ENCODE data around the gene FLRT3.

Gene FLRT3

DNA sequence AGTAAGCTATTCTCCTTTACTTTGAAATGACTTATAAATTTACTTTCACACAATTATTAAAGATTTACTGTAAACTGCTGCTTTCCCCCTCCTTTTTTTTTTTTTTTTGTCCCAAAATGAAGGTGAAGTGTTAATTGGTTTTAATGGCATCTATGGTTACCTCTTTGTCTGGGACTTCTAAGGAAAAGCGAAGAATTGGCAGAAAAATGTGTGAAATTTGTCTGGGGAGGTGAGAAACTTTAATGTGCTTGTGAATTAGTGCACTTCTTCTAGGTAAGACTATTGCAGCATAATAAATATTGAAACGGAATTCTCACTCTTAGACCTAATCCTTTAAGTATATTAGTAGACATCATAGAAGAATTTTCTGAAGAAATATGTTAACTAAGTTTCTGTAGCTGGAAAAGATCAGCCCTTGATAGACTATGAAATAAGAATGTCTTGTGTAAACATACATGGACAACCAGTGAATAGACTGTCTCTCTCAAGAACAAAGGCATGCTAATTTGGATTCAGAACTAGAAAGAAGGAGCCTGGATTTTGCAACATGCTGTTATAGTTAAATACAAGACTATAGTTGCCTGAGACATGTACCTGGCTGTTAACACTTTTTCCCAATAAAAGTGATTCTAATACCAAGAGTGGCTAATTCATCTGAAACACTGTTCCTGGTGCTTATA, 23.9 kb downstream of the FLRT3 start:
- no peak for DNase-seq

DNA sequence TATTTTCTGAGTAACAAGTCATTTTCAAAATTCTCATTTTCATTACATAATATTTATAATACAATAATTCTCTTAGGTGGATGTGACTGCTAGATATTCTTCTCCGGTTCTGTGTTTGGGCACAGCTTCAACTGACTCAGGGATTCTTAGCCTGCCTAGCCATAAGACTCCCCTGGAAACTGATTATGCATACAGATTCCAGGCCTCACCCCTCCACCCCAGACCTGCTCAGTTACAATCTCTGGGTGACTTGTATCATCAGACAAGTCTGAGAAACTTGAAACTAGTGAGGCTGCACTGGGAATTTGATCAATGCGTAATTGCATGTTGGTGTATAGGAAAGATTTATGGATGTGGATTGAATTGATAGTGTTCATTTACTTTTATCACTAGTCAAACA, 25.4 kb downstream of the FLRT3 start:
- DNase-seq: no peak

DNA sequence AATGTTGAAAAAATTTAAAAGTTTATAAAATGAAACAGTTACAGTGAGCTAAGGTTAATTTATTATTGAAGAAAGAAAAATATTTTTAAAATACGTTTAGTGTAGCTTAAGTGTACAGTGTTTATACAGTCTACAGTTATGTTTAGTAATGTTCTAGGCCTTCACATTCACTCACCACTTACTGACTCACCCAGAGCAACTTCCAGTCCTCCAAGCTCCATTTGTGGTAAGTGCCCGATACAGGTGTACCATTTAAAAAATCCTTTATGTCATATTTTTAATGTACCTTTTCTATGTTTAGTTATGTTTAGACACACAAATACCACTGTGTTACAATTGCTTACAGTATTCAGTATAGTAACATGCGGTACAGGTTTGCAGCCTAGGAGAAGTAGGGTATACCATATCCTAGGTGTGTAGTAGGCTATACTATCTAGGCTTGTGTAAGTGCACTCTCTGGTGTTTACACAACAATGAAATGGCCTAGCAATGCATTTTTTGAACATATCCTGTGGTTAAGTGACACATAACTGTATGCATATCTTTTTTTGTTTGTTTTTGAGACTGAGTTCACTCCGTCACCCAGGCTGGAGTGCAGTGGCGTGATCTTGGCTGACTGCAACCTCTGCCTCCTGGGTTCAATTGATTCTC, 26.3 kb downstream of the FLRT3 start:
- no peak for DNase-seq

DNA sequence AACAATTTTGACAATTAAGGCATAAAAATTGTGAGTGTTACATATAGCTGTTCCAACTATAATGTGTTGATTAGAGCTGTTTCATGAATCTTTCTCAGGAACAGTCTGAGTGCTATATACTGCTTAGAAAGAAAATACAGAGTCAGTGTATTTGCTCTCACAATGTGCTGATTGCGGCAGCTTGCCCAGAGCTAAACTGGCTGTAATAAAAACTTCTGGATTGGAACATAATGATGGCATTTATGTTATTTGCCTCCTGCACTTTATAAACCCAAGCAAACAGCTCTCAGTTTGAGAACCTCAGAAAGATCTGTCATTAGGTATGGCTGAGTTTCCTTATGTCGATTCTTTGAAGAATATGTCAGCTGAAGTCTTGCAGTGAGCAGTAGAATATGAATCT, 29.5 kb downstream of the FLRT3 start:
- DNase-seq: no peak

DNA sequence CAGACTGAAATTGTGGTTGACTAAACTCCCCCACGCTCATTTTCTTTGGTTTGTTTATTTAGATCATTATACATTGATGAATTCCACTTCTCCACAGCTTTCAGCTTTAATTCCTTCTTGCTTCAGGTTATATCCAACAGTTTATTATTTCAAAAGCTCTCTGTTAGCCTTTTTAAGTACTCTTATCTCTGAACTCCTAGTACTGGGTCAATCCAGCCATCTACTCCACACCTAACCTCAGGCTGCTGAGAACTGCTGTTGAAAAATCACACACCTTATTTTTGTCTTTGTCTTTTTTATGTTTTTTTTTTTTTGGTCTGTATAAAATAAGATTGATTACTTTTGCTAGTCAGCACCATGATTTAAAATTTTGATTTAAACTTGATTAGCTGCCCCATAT, 32.9 kb downstream of the FLRT3 start:
- DNase-seq: no peak

DNA sequence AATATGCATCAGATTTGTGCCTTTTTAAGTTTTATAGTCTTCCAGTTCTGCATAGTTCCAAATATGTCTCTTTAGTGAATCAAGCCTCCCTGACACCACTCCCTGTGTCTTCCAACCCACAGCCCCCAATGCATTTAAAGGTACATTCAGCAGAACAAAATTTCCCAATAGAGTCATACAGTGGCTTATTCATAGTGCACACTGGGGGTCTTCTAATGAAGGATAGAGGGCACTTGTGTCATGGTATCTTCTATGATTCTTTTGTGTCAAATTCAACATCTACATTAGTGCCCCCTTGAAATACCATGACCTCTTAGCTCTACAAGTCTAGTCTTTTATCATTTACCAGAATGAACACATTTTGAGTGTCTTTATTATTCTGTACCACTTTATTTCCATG, 33.8 kb downstream of the FLRT3 start:
- no peak for DNase-seq

DNA sequence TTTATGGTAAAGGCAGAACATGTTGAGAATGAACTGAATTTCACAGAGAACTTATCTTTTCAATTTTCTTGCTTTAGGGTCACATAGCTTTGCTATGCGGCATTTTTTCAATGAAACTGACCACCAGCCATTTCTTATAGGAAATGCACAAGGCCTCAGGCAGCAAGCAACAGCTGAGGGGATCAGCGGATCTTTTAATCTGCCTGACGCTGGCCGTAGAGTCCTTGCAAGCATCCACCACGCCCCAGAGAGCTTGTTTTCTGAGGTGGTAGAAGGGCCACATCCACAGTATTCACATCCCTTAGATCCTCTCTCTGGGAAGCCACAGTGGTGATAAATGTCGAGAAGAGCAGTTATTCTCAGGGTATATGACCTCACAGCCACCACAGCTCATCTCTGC, 34.3 kb downstream of the FLRT3 start:
- no peak for DNase-seq

DNA sequence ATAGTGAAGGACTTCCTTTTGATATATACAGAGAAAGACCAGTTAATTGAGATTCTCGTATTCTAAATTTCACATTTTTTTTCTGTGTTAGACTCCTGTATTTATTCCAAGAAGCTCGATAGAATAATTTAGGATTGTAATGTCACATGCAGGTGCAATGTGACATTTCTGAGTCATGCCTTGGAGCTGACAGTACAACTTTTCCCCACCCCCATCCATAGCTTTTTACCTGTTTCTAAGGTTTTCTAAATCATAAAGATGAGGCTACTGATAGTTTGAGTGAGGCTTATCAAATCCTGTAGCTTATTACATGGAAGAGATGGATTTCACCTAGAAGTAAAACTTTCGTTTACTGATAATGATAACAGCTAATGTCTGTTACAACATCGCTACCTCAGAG, 37.6 kb downstream of the FLRT3 start:
- DNase-seq: no peak

DNA sequence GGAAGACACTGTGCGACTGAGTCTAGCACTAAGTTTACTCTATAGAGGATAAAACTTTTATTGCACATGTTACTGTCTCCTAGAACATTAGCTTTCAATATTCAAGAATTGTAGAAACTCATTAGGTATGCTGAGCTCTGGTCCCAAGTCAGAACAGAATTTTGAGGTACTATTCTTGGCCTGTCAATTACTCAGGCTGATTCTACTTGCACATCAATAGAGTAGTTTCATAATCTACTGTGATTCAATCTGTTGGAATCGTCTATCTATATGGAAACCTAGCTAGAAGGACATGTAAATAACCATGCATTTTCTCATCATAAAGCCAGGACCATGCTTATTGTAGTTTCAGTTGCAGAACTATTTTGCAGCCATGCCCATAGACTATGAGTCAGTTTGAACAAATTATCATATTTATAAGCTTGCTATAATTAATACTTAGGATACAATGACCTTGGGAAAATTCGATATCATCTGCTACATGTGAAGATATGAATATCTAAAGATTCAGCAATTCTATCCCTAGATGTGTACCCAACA, 41.6 kb downstream of the FLRT3 start:
- DNase-seq: no peak

DNA sequence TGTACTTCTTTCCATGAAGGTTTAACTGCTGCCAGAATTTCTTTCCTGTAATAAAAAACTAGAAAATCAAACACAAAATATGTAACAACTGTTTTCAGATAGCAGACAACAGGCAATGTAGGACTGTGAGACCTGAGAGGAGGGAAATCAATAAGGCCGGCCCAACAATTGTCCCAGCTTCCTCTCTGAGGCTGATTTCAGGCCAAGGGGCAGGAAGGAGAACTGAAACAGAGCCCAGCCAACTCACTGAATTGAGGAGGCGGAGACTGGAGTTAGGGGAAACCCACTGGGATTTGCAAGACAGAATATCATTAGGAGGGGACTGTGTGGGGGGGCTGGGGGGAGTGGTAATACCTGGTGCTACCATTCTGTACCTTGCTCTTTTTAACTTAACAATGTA, 42.2 kb downstream of the FLRT3 start:
- DNase-seq: no peak

DNA sequence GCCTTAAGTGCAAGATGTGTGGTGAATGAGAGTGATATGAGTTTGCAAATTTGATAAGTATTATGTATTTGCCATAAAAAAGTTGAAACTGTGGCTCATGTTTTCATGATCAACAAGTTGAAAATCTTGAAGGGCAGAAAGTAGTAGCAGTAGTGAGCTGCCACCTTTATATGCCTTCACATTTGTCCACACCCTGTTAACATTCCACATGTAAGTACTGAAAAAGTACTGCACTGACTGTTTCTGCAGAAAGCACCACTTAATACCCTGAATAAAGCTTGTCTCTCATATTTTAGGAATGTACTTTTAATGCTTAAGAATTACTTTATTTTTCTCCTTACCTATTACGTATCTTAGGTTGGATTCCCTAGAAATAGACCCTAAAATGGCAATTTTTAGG, 45.9 kb downstream of the FLRT3 start:
- no peak for DNase-seq

DNA sequence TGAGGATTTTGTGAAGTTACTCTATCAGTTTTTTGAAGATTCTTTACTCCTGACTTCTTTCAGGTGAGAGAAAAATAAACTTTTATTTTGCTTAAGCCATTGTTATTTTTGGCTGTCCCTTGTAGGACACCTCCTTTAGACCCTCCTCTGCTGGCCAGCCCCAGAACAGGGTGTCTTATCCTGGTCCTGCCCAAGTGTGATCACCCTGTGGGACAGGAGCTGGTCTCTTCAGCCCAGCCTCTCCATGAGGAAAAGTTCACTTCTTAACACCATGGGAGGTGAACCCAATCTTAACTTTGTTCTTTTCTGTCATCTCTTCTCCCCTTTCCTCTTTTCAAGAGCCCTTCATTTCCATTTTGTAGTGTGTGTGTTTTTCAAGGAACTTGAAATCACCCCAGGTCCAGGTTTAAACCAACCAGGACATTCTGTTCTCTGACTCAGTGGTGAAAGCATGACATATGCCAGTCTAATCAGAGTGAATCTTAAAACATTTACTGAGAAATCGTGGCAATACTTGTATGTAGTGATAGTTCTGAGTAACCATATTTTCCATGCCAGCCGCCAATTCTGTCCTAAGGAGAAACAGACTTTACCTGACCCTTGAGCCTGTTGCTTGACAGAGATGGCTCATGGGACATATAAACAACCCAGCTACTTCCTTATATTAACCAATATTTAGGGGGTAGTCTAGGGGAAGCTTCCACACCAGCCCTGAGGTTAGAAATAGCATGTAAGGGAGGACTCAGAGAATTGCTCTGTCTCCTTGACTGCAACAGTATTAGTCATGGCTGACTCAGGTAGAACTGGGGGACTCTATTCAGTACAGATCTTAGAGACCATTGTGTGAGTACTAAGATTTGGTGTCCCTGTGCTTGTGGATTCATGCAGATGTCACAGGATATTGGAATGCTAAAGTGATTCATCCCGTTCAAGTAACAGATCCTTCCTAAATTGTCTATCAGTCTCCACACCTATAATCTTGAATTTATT, 48.8 kb downstream of the FLRT3 start:
- no peak for DNase-seq

DNA sequence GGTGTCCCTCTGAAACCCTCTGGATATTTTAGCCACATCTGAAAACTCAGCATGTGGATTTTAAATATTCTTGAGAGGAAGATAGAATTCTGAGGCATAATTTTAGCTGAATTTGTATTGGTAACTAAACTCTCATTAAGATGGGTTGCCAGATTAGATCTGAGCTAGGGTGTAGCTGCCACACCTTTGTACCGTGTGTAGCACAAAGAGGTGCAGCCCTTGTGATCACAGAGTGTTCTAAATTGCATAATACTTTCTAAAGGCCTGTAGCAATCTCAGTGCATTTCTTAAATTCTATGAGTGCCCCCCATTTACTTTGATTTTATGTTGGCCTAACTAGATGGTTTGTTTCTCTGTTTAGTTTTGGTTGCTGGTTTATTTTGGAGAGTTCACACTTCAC, 53.0 kb downstream of the FLRT3 start:
- DNase-seq: no peak

DNA sequence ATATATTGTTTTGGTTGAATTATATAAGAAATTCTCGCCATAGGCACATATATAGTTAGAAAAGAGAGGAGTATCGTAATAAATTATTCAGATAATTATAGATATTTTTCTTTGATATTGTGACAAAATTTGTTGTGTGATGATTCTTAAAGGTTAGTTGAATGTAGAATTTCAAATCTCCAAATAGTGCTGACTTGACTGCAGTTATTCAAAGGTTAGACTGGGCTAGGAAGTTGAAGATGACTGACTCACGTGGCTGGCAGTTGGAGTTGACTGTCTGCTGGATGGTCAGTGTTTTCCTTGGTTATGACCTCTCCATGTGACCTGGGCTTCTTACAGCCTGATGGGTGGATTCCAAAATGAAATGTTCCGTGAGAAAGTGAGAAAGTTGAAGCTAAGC, 55.3 kb downstream of the FLRT3 start:
- no peak for DNase-seq

All from NCI-H524 treated with DMSO at 0.1 percent for 48 hours (cell line).